Esophagus (tissue), 2 donors: Measurements from ENCODE around the gene MRTFB. TPM values are rescaled to one million over a fixed set of nuclear protein-coding genes. Genes with fewer than 3 reads are reported as not detected.
A peak's percentile ranks its signal among the peaks of the same experiment; 100 is the strongest.
"Not testable (repeated sequence)": the region's sequence is repeated elsewhere in the genome, so short reads cannot be mapped to it uniquely, and the experiment has no call there.

ENCODE experiments used
- H3K27ac ChIP-seq, 2 donors: one replicate each; pipeline ENCODE4 v1.5.1; 2013; ENCODE audit warnings: low read depth in 2 of 2, mild to moderate bottlenecking in 2 of 2, inconsistent platforms in 1 of 2, low read length in 1 of 2, moderate library complexity in 1 of 2
- H3K27me3 ChIP-seq, 2 donors: one replicate each; pipeline ENCODE4 v1.6.1; 2013; ENCODE audit warnings: low read length in 2 of 2, control low read depth in 1 of 2, mild to moderate bottlenecking in 1 of 2; ENCODE audit not compliant: insufficient read depth in 2 of 2, control insufficient read depth in 1 of 2
- H3K36me3 ChIP-seq, 2 donors: one replicate each; pipeline ENCODE4 v1.6.1; 2013; ENCODE audit warnings: low read length in 1 of 2; ENCODE audit not compliant: control insufficient read depth in 2 of 2, insufficient read depth in 2 of 2
- H3K4me1 ChIP-seq, 2 donors: one replicate each; pipeline ENCODE4 v1.6.1; 2013; ENCODE audit warnings: low read length in 1 of 2; ENCODE audit not compliant: control insufficient read depth in 2 of 2, insufficient read depth in 2 of 2
- H3K4me3 ChIP-seq, 2 donors: one replicate each; pipeline ENCODE4 v1.5.1; 2013; ENCODE audit warnings: low read length in 2 of 2, mild to moderate bottlenecking in 2 of 2, low read depth in 1 of 2, moderate library complexity in 1 of 2
- H3K9me3 ChIP-seq, 2 donors: one replicate each; pipeline ENCODE4 v1.6.1; 2013; ENCODE audit warnings: mild to moderate bottlenecking in 2 of 2, low read depth in 1 of 2, low read length in 1 of 2, moderate library complexity in 1 of 2; ENCODE audit not compliant: control insufficient read depth in 2 of 2, insufficient read depth in 1 of 2
- WGBS, 2 donors: extraction: QIAGEN DNeasy Blood & Tissue Kit; methylation state at CpG; one replicate each; pipeline ENCODE4 v1.1.7; 2013; 5-methylcytosine and 5-hydroxymethylcytosine counted together
- polyA plus RNA-seq, 2 donors: library from polyadenylated mRNA; stranded (reverse); fragments of 200-250 nt; gene quantifications; one replicate each; pipeline ENCODE4 v1.2.3, GENCODE V29; 2013
- donor health status: healthy with polysubstance abuse.
- donor health status: Bipolar disorder and iron deficiency.

The MRTFB gene
- polyA plus RNA-seq, 2 donors, result 5.4 to 7.1 TPM

GRCh38 chr16:14110728-14111251 lies 39.7 kb downstream of the MRTFB start:
- Histone ChIP-seq H3K4me3 (no peak overlapping the region), H3K9me3 (no peaks in the 10 kb centered on the region), H3K27me3 (no peaks in the 10 kb centered on the region), H3K36me3 (no peaks in the 10 kb centered on the region), H3K27ac (no peak overlapping the region), H3K4me1 (peaks cover 6 to 15% of the 10 kb centered on the region in 2 donors)
- WGBS, 2 donors, result 78 to 80% methylated on average over 6 of the region's 6 CpGs

- Histone ChIP-seq H3K9me3 (no peaks in the 10 kb centered on the region), H3K4me1 (peaks cover 6 to 12% of the 10 kb centered on the region in 2 donors), H3K36me3 (no peaks in the 10 kb centered on the region), H3K27me3 (no peaks in the 10 kb centered on the region), H3K27ac (peak overlapping the region in 1 of 2 donors; percentile 44), H3K4me3 (no peak overlapping the region)
- WGBS, 2 donors, result 71 to 73% methylated on average over 14 of the region's 14 CpGs
Observed at GRCh38 chr16:14111713-14112538, 40.8 kb downstream of the MRTFB start.

GRCh38 chr16:14112539-14112856 lies 41.4 kb downstream of the MRTFB start:
- peaks cover 6 to 12% of the 10 kb centered on the region in 2 donors for H3K4me1 ChIP-seq
- no peak overlapping the region for H3K27ac ChIP-seq
- H3K9me3 ChIP-seq, result no peaks in the 10 kb centered on the region
- no peaks in the 10 kb centered on the region for H3K27me3 ChIP-seq
- H3K36me3 ChIP-seq, result no peaks in the 10 kb centered on the region
- no peak overlapping the region for H3K4me3 ChIP-seq
- 16 to 38% methylated on average over 1 of the region's 1 CpG for WGBS, 2 donors

- peaks cover 6 to 12% of the 10 kb centered on the region in 2 donors for H3K4me1 ChIP-seq
- H3K4me3 ChIP-seq, result no peak overlapping the region
- no peak overlapping the region for H3K27ac ChIP-seq
- no peaks in the 10 kb centered on the region for H3K36me3 ChIP-seq
- H3K27me3 ChIP-seq, result no peaks in the 10 kb centered on the region
- 87 to 92% methylated on average over 4 of the region's 4 CpGs for WGBS, 2 donors
- H3K9me3 ChIP-seq, result no peaks in the 10 kb centered on the region
Observed at GRCh38 chr16:14113344-14113743, 42.2 kb downstream of the MRTFB start.

- 96 to 100% methylated on average over 1 of the region's 1 CpG for WGBS, 2 donors
- Histone ChIP-seq H3K9me3 (no peaks in the 10 kb centered on the region), H3K27ac (no peak overlapping the region), H3K4me1 (peaks cover 0 to 3% of the 10 kb centered on the region in 2 donors), H3K27me3 (no peaks in the 10 kb centered on the region), H3K4me3 (no peak overlapping the region), H3K36me3 (no peaks in the 10 kb centered on the region)
Observed at GRCh38 chr16:14117051-14117450, 45.9 kb downstream of the MRTFB start.

- no peaks in the 10 kb centered on the region for H3K36me3 ChIP-seq
- WGBS, 2 donors, result 94% methylated on average over 4 of the region's 4 CpGs
- H3K4me3 ChIP-seq, result no peak overlapping the region
- no peak overlapping the region for H3K27ac ChIP-seq
- no peaks in the 10 kb centered on the region for H3K4me1 ChIP-seq
- H3K27me3 ChIP-seq, result no peaks in the 10 kb centered on the region
- H3K9me3 ChIP-seq, result no peaks in the 10 kb centered on the region
Observed at GRCh38 chr16:14119799-14120198, 48.7 kb downstream of the MRTFB start.

GRCh38 chr16:14120335-14120734 lies 49.2 kb downstream of the MRTFB start:
- Histone ChIP-seq H3K4me3 (no peak overlapping the region), H3K27ac (no peak overlapping the region), H3K36me3 (no peaks in the 10 kb centered on the region), H3K9me3 (no peaks in the 10 kb centered on the region), H3K4me1 (no peaks in the 10 kb centered on the region), H3K27me3 (no peaks in the 10 kb centered on the region)
- 72 to 93% methylated on average over 4 of the region's 4 CpGs for WGBS, 2 donors

GRCh38 chr16:14121142-14121541 lies 50.0 kb downstream of the MRTFB start:
- H3K9me3 ChIP-seq, result no peaks in the 10 kb centered on the region
- WGBS, 2 donors, result 67 to 70% methylated on average over 2 of the region's 2 CpGs
- no peaks in the 10 kb centered on the region for H3K4me1 ChIP-seq

GRCh38 chr16:14121872-14122271 lies 50.8 kb downstream of the MRTFB start:
- no peaks in the 10 kb centered on the region for H3K9me3 ChIP-seq
- no peak overlapping the region for H3K4me3 ChIP-seq
- no peaks in the 10 kb centered on the region for H3K36me3 ChIP-seq
- no peaks in the 10 kb centered on the region for H3K27me3 ChIP-seq
- H3K27ac ChIP-seq, result no peak overlapping the region
- no peaks in the 10 kb centered on the region for H3K4me1 ChIP-seq
- 90 to 95% methylated on average over 3 of the region's 3 CpGs for WGBS, 2 donors

More at GRCh38 chr16:14121142-14121541, 50.0 kb downstream of the MRTFB start:
- no peak overlapping the region for H3K4me3 ChIP-seq
- H3K36me3 ChIP-seq, result no peaks in the 10 kb centered on the region
- H3K27ac ChIP-seq, result no peak overlapping the region
- H3K27me3 ChIP-seq, result no peaks in the 10 kb centered on the region

- not testable (repeated sequence) for H3K27ac ChIP-seq, H3K4me3 ChIP-seq, H3K36me3 ChIP-seq, H3K4me1 ChIP-seq, H3K27me3 ChIP-seq, H3K9me3 ChIP-seq
- WGBS, 2 donors, result 98 to 100% methylated on average over 3 of the region's 3 CpGs
Observed at GRCh38 chr16:14122430-14122829, 51.3 kb downstream of the MRTFB start.
